Endothelial cell of umbilical vein (primary cell): ENCODE measurements around the gene ICAM1. TPM values are rescaled to one million over a fixed set of nuclear protein-coding genes. Genes with fewer than 3 reads are reported as not detected.

Source experiments
- BruUV-seq: library from RNA; stranded (reverse); fragments of 400-500 nt; replicated peaks from 2 replicates; lab custom pipeline; 2021; lab: Mats Ljungman, UMichigan
- CTCF ChIA-PET: fragments of 300-600, 350-600 bp; sonication (Branson Sonifier 250); formaldehyde crosslinking; loops from one replicate; lab custom pipeline; 2021; ENCODE audit warnings: antibody characterized with exemption, inconsistent platforms; lab: Charles Lee
- POLR2A ChIA-PET: fragments of 300-600, 350-600 bp; sonication (Branson Sonifier 250); formaldehyde crosslinking; loops from one replicate; lab custom pipeline; 2021; ENCODE audit warnings: antibody characterized with exemption, inconsistent platforms; lab: Charles Lee
- DNase-seq: peaks from one replicate; pipeline ENCODE4 v3.0.0-alpha.2; 2011; ENCODE audit warnings: low read depth, low spot score
- FAIRE-seq: peaks from 2 replicates; lab custom pipeline; 2011; peaks lifted over from hg19 to GRCh38; lab: Jason Lieb, UNC
- H2AFZ ChIP-seq: 2 replicates; pipeline ENCODE4 v1.6.0; 2012; ENCODE audit warnings: low read depth, low read length, control low read depth, inconsistent platforms
- H3K27ac ChIP-seq: 2 replicates; pipeline ENCODE4 v1.5.1; 2011; ENCODE audit warnings: low read depth, mild to moderate bottlenecking, control low read depth, low read length, moderate library complexity; ENCODE audit not compliant: insufficient read depth
- H3K27me3 ChIP-seq, 2 experiments: 2 replicates each; pipeline versions ENCODE4 v1.6.0 to v1.6.1; 2011; ENCODE audit warnings: low read length in 2 of 2, mixed read lengths in 1 of 2; ENCODE audit not compliant: control insufficient read depth in 2 of 2, insufficient read depth in 2 of 2
- H3K36me3 ChIP-seq, 2 experiments: 2 replicates in 1 of 2; 3 replicates in 1 of 2; pipeline ENCODE4 v1.5.1; 2011; ENCODE audit warnings: low read length in 2 of 2, mild to moderate bottlenecking in 1 of 2, moderate library complexity in 1 of 2; ENCODE audit not compliant: control insufficient read depth in 2 of 2, insufficient read depth in 2 of 2; ENCODE audit errors: extremely low read depth in 1 of 2
- H3K4me1 ChIP-seq: 3 replicates; pipeline ENCODE4 v1.5.1; 2011; ENCODE audit warnings: mild to moderate bottlenecking, low read length; ENCODE audit not compliant: control insufficient read depth, insufficient read depth; ENCODE audit errors: extremely low read depth
- H3K4me2 ChIP-seq: 2 replicates; pipeline ENCODE4 v1.6.1; 2011; ENCODE audit warnings: low read length, control low read depth, mixed read lengths; ENCODE audit not compliant: insufficient read depth
- H3K4me3 ChIP-seq, 3 experiments: fragments of 200-600 bp in 1 of 3; sonication (generic), shearing (Covaris generic) in 1 of 3; replicated peaks in 1 of 3; 2 replicates each; pipeline ENCODE4 v1.5.1; 2011 to 2016; ENCODE audit warnings: control low read depth in 3 of 3, low read length in 3 of 3, mild to moderate bottlenecking in 2 of 3, inconsistent platforms in 1 of 3, low read depth in 1 of 3, moderate library complexity in 1 of 3; ENCODE audit not compliant: insufficient read depth in 1 of 3
- H3K79me2 ChIP-seq: 2 replicates; pipeline ENCODE4 v1.6.0; 2012; ENCODE audit warnings: low read length, inconsistent platforms; ENCODE audit not compliant: control insufficient read depth, insufficient read depth
- H3K9ac ChIP-seq: replicated peaks from 2 replicates; pipeline ENCODE3; 2011; ENCODE audit warnings: low read length, control low read depth; ENCODE audit not compliant: insufficient read depth; ENCODE audit errors: extremely low read depth
- H3K9me1 ChIP-seq: replicated peaks from 3 replicates; pipeline ENCODE4 v1.6.0; 2011; ENCODE audit warnings: mild to moderate bottlenecking, low read length; ENCODE audit not compliant: control insufficient read depth, insufficient read depth; ENCODE audit errors: extremely low read depth
- H3K9me3 ChIP-seq: replicated peaks from 2 replicates; pipeline ENCODE4 v1.5.1; 2012; ENCODE audit warnings: low read length, inconsistent platforms; ENCODE audit not compliant: control insufficient read depth, insufficient read depth
- H4K20me1 ChIP-seq: replicated peaks from 2 replicates; pipeline ENCODE3; 2011; ENCODE audit warnings: mild to moderate bottlenecking, low read length; ENCODE audit not compliant: control insufficient read depth, insufficient read depth; ENCODE audit errors: extremely low read depth
- CTCF ChIP-seq, 2 donors: IDR thresholded peaks; 1 replicate in 1 of 2; 2 replicates in 1 of 2; pipeline ENCODE4 v1.5.1; 2011; ENCODE audit warnings: low read length in 2 of 2, mild to moderate bottlenecking in 2 of 2, moderate library complexity in 2 of 2, control low read depth in 1 of 2, inconsistent platforms in 1 of 2, low read depth in 1 of 2; ENCODE audit not compliant: insufficient read depth in 1 of 2; ENCODE audit errors: extremely low read depth in 1 of 2
- EZH2 ChIP-seq: IDR thresholded peaks from 2 replicates; pipeline ENCODE4 v1.6.1; 2012; ENCODE audit warnings: borderline replicate concordance, low read depth, mild to moderate bottlenecking, moderate library complexity, low read length, inconsistent platforms; ENCODE audit not compliant: severe bottlenecking
- FOS ChIP-seq: IDR thresholded peaks from 2 replicates; pipeline ENCODE4 v1.6.1; 2011; ENCODE audit warnings: mild to moderate bottlenecking, low read length, moderate library complexity, borderline replicate concordance; ENCODE audit not compliant: insufficient read depth
- GATA2 ChIP-seq: IDR thresholded peaks from 2 replicates; pipeline ENCODE4 v1.7.0; 2011; ENCODE audit warnings: low read depth, mild to moderate bottlenecking, moderate library complexity, mixed read lengths, low read length; ENCODE audit not compliant: insufficient read length, insufficient read depth
- JUN ChIP-seq: IDR thresholded peaks from 2 replicates; pipeline ENCODE4 v1.6.1; 2011; ENCODE audit warnings: borderline replicate concordance, low read depth; ENCODE audit not compliant: insufficient read length, insufficient read depth
- MAX ChIP-seq: IDR thresholded peaks from 2 replicates; pipeline ENCODE4 v1.6.1; 2011; ENCODE audit not compliant: insufficient read depth, insufficient read length
- MYC ChIP-seq: IDR thresholded peaks from one replicate; pipeline ENCODE4 v1.6.1; 2011; ENCODE audit warnings: mild to moderate bottlenecking, low read depth, low read length
- POLR2A ChIP-seq: IDR thresholded peaks from 2 replicates; pipeline ENCODE4 v1.6.1; 2012; ENCODE audit warnings: low read depth, mild to moderate bottlenecking, control low read depth, low read length
- POLR2AphosphoS5 ChIP-seq: IDR thresholded peaks from 2 replicates; pipeline ENCODE4 v1.6.1; 2012; ENCODE audit warnings: low read depth, mild to moderate bottlenecking, control low read depth, low read length, moderate library complexity; ENCODE audit not compliant: insufficient read depth
- dilution Hi-C: fragments of 300-500 bp; cut with MboI; formaldehyde crosslinking; loops from one replicate; pipeline ENCODE4 v1.15.0; 2019; ENCODE audit warnings: low sequenced_read_pairs; ENCODE audit not compliant: extremely low pct_ligation_motif_present
- intact Hi-C: fragments of 100-400 bp; cut with micrococcal nuclease; formaldehyde crosslinking; loops from one replicate; pipeline ENCODE4 v1.10.0; 2022
- polyA plus RNA-seq, 4 experiments: library from polyadenylated mRNA; depleted of rRNA in 3 of 4; stranded (reverse) in 3 of 4; unstranded in 1 of 4; fragments of >200 nt; gene quantifications; 2 replicates each; pipeline versions ENCODE4 v1.2.1 to v1.2.3, GENCODE V29; 2011 to 2012; ENCODE audit warnings: missing spikeins in 1 of 4
- total RNA-seq: library from RNA; stranded (reverse); gene quantifications from 2 replicates; pipeline ENCODE4 v1.2.3, GENCODE V29; 2021

ICAM1 gene
- total and polyA plus RNA-seq, 2 donors (not counting 3 experiments of a cell fraction or from before 2014, with no cell fraction given) = 20.5 to 30.4 TPM

- TF ChIP-seq CTCF (IDR thresholded peaks at IDR 0.05; ENCODE audit: extremely low read depth in 1 of 2, insufficient read depth in 1 of 2, low read depth in 1 of 2, low read length in 2 of 2) = no peak
- TF ChIP-seq POLR2AphosphoS5 = no peak
- TF ChIP-seq EZH2 = no peak
- TF ChIP-seq MAX = no peak
- no peak for TF ChIP-seq JUN
- no peak for TF ChIP-seq FOS
- TF ChIP-seq GATA2 = no peak
- no peak for TF ChIP-seq POLR2A
- no peak for TF ChIP-seq MYC
- no peaks in the 10 kb centered on the region for H3K4me1 ChIP-seq
- no TSS peak for BruUV-seq
- H3K4me3 ChIP-seq = no peak overlapping the region
- peaks cover 0 to 2% of the 10 kb centered on the region in 2 experiments for H3K36me3 ChIP-seq
- H2AFZ ChIP-seq = no peak overlapping the region
- H4K20me1 ChIP-seq = no peaks in the 10 kb centered on the region
- H3K27me3 ChIP-seq = no peaks in the 10 kb centered on the region
- dilution Hi-C loops = no loop called here
- no peaks in the 10 kb centered on the region for H3K9me3 ChIP-seq
- H3K4me2 ChIP-seq = no peak overlapping the region
- no peak overlapping the region for H3K9ac ChIP-seq
- DNase-seq = no peak
- no peaks in the 10 kb centered on the region for H3K9me1 ChIP-seq
- POLR2A ChIA-PET = interaction anchor here (1.1 kb wide), 1 partner anchor 10 kb away, joined by 13 read pairs; no protein-coding TSS in a partner anchor
- CTCF ChIA-PET = interaction anchor here (2.5 to 3.7 kb wide), 2 partner anchors 9 to 20 kb away, joined by 12 to 14 read pairs; no protein-coding TSS in a partner anchor
- H3K27ac ChIP-seq = no peak overlapping the region
- intact Hi-C loops = no loop called here
- H3K79me2 ChIP-seq = no peaks in the 10 kb centered on the region
- no peak for FAIRE-seq
Observed at GRCh38 chr19:10278935-10279334, 8.0 kb downstream of the ICAM1 start.
